NCI-H2196 (cell line): Measurements from ENCODE around the gene CSAD.
"Not testable (repeated sequence)": the region's sequence is repeated elsewhere in the genome, so short reads cannot be mapped to it uniquely, and the experiment has no call there.

Experiments
- DNase-seq: peaks from one replicate; lab custom pipeline; 2025; ENCODE audit not compliant: unreplicated experiment; lab: John Stamatoyannopoulos, UW

CSAD gene

GRCh38 chr12:53180931-53181645, 363 bp upstream of the CSAD start:
- DNase-seq: peak; percentile 87

- DNase-seq: peak; percentile 46
Measured at GRCh38 chr12:53179687-53180219, 972 bp downstream of the CSAD start.

- DNase-seq: not testable (repeated sequence)
Measured at GRCh38 chr12:53178803-53179202, 1.9 kb downstream of the CSAD start.

- peak; percentile 46 for DNase-seq
Measured at GRCh38 chr12:53177447-53177846, 3.3 kb downstream of the CSAD start.

- DNase-seq: no peak
Measured at GRCh38 chr12:53176750-53177149, 4.0 kb downstream of the CSAD start.

- DNase-seq: peak; percentile 80
Measured at GRCh38 chr12:53174881-53175491, 5.7 kb downstream of the CSAD start.

GRCh38 chr12:53173085-53173715, 7.5 kb downstream of the CSAD start:
- no peak for DNase-seq

GRCh38 chr12:53172352-53172751, 8.4 kb downstream of the CSAD start:
- no peak for DNase-seq

- peak; percentile 62 for DNase-seq
Measured at GRCh38 chr12:53171725-53172329, 8.9 kb downstream of the CSAD start.

- peak; percentile 37 for DNase-seq
Measured at GRCh38 chr12:53170876-53171724, 9.6 kb downstream of the CSAD start.

GRCh38 chr12:53170215-53170614, 10.5 kb downstream of the CSAD start:
- no peak for DNase-seq

GRCh38 chr12:53169644-53170043, 11.1 kb downstream of the CSAD start:
- no peak for DNase-seq

- DNase-seq: no peak
Measured at GRCh38 chr12:53166837-53167236, 13.9 kb downstream of the CSAD start.

- not testable (repeated sequence) for DNase-seq
Measured at GRCh38 chr12:53163008-53163407, 17.7 kb downstream of the CSAD start.

GRCh38 chr12:53161119-53161911, 19.4 kb downstream of the CSAD start:
- no peak for DNase-seq

GRCh38 chr12:53160673-53161072, 20.1 kb downstream of the CSAD start:
- DNase-seq: no peak

GRCh38 chr12:53160000-53160399, 20.7 kb downstream of the CSAD start:
- no peak for DNase-seq

- peak; percentile 84 for DNase-seq
Measured at GRCh38 chr12:53159195-53159839, 21.4 kb downstream of the CSAD start.

GRCh38 chr12:53152390-53152789, 28.3 kb downstream of the CSAD start:
- DNase-seq: no peak
